ENCODE results near the gene SHISA9.

Gene SHISA9

DNA sequence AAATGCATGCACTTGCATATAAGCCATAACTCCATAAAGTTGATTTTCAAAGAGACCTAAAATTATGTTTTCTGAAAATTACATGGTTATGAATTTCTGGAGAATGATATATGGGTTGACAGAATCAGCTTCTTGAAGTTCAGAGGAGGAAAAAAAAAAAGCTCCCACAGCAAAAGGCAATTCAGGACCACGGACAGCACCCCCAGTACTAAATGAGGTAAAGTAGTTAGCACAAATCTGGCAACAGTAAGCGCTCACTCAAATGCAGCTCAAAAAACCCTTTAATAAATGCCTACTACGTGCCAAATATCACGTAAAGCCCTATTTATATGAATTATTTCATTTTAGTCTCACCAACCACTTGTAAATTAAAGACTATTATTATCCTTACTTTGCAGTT lies 135.2 kb downstream of the SHISA9 start:
- TF ChIP-seq, protein P1, sequence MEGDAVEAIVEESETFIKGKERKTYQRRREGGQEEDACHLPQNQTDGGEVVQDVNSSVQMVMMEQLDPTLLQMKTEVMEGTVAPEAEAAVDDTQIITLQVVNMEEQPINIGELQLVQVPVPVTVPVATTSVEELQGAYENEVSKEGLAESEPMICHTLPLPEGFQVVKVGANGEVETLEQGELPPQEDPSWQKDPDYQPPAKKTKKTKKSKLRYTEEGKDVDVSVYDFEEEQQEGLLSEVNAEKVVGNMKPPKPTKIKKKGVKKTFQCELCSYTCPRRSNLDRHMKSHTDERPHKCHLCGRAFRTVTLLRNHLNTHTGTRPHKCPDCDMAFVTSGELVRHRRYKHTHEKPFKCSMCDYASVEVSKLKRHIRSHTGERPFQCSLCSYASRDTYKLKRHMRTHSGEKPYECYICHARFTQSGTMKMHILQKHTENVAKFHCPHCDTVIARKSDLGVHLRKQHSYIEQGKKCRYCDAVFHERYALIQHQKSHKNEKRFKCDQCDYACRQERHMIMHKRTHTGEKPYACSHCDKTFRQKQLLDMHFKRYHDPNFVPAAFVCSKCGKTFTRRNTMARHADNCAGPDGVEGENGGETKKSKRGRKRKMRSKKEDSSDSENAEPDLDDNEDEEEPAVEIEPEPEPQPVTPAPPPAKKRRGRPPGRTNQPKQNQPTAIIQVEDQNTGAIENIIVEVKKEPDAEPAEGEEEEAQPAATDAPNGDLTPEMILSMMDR (IDR thresholded peaks at IDR 0.05; ENCODE audit: insufficient read depth, missing control alignments), result no peak
- DNase-seq (ENCODE audit: insufficient read length, low spot score) (no peak), FAIRE-seq (no peak)

DNA sequence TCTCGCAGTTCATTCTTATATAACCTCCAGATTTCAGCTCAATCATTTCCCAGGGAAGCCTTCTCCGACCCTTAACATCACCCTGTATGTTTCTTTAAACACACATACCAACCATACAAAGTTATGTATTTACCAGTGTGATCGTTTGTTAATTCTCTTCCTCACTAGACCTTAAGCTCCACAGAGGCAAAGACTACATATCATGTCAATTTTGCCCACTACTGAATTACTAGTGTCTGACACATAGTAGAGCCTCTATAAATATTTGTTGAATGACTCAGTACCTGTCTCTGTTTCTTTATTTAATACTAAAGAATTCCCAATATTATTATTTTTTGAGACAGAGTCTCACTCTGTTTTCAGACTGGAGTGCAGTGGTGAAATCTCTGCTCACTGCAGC lies 137.2 kb downstream of the SHISA9 start:
- TF ChIP-seq, protein P1 (IDR thresholded peaks at IDR 0.05; ENCODE audit: insufficient read depth, missing control alignments), result no peak
- no peak for FAIRE-seq
- DNase-seq (ENCODE audit: insufficient read length, low spot score), result no peak

GRCh38 chr16:13039526-13039925 lies 138.1 kb downstream of the SHISA9 start:
- TF ChIP-seq, protein P1 (IDR thresholded peaks at IDR 0.05; ENCODE audit: insufficient read depth, missing control alignments), result no peak
- no peak for FAIRE-seq
- no peak for DNase-seq (ENCODE audit: insufficient read length, low spot score)

DNA sequence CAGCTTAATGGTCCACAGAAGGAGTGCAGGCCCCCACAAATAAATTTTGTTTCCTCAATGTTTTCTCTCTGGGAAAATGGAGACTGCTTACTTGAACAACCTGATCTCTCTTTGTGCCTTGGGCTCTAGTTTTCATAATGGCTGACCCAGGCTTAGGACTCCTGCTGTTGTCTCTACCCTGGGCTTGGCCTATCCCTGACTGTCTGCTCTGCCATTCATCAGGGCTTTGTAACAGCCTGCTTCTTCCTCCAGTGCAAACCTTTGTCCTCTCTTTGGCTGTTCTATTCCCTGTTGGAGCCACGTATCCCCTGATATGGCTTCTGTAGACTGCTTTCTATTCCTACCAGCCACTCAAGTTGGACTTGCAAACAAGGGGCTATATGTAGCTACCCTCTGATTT lies 139.8 kb downstream of the SHISA9 start:
- FAIRE-seq, result no peak

DNA sequence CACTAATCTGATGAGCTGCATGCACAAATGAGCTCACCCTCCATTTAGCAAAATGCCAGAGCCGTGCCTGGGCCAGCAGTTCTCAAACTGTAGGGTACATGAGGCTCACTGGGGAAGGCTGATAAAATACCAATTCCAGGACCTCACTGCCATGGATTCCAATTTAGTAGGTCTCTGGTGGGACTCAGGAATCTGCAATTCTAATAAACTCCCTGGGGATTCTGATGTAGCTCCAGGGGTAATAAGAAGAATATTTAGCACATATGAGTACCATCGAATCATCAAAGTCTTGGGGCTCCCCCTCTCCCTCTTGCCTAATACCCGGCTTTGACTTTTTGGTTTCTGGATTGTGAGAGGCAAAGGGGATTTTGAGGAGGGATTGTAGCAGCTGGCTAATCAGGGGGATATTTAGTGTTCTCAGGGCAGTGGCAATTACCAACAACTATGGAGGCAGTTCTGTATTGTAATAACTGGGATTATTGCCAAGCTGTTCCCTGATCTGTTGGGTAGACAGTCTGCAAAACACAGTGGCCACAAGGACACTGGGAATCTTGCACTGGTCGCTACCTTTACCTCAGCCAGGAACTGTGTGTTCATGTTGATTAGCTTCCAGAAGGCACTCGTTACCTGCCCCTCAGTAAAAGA lies 140.4 kb downstream of the SHISA9 start:
- peak; percentile 50 for DNase-seq (ENCODE audit: insufficient read length, low spot score)
- FAIRE-seq, result peak; percentile 94
- TF ChIP-seq, protein P1 (IDR thresholded peaks at IDR 0.05; ENCODE audit: insufficient read depth, missing control alignments), result no peak

More for the DNA sequence above, 139.8 kb downstream of the SHISA9 start:
- TF ChIP-seq, protein P1 (IDR thresholded peaks at IDR 0.05; ENCODE audit: insufficient read depth, missing control alignments), result no peak
- DNase-seq (ENCODE audit: insufficient read length, low spot score), result no peak

- TF ChIP-seq, protein P1 (IDR thresholded peaks at IDR 0.05; ENCODE audit: insufficient read depth, missing control alignments), result no peak
- no peak for DNase-seq (ENCODE audit: insufficient read length, low spot score)
- peak; percentile 29 for FAIRE-seq
Measured at GRCh38 chr16:13042291-13042685, 140.9 kb downstream of the SHISA9 start.

- TF ChIP-seq, protein P1 (IDR thresholded peaks at IDR 0.05; ENCODE audit: insufficient read depth, missing control alignments), result no peak
- DNase-seq (ENCODE audit: insufficient read length, low spot score), result no peak
- no peak for FAIRE-seq
Measured at GRCh38 chr16:13046061-13046821, 144.8 kb downstream of the SHISA9 start.
